Osteoblast (primary cell): ENCODE measurements around the gene LINC00305. TPM values are rescaled to one million over a fixed set of nuclear protein-coding genes. Genes with fewer than 3 reads are reported as not detected.

Experiments used
- DNase-seq: peaks from one replicate; pipeline ENCODE4 v3.0.0; 2011; ENCODE audit warnings: low spot score, mixed read lengths; ENCODE audit not compliant: insufficient read length; ENCODE audit errors: missing footprints
- H2AFZ ChIP-seq: 2 replicates; pipeline ENCODE4 v1.6.0; 2011; ENCODE audit warnings: mild to moderate bottlenecking, low read length
- H3K27ac ChIP-seq: 2 replicates; pipeline ENCODE4 v1.5.1; 2011; ENCODE audit warnings: mild to moderate bottlenecking, low read depth, low read length, moderate library complexity
- H3K27me3 ChIP-seq: 2 replicates; pipeline ENCODE4 v1.6.0; 2012; ENCODE audit warnings: mild to moderate bottlenecking, control low read depth, inconsistent platforms, low read length, moderate library complexity; ENCODE audit not compliant: insufficient read depth
- H3K36me3 ChIP-seq: 2 replicates; pipeline ENCODE4 v1.5.1; 2011; ENCODE audit warnings: mild to moderate bottlenecking, low read length, control low read depth, moderate library complexity; ENCODE audit not compliant: insufficient read depth
- H3K4me1 ChIP-seq: 2 replicates; pipeline ENCODE4 v1.5.1; 2011; ENCODE audit warnings: mild to moderate bottlenecking, low read length, control low read depth, moderate library complexity; ENCODE audit not compliant: insufficient read depth
- H3K4me2 ChIP-seq: 2 replicates; pipeline ENCODE4 v1.6.0; 2011; ENCODE audit warnings: mild to moderate bottlenecking, low read length; ENCODE audit not compliant: insufficient read depth
- H3K4me3 ChIP-seq: fragments of 200-600 bp; sonication (generic); 3 replicates; pipeline ENCODE4 v1.5.1; 2012; ENCODE audit warnings: mild to moderate bottlenecking, low read length, inconsistent platforms; ENCODE audit not compliant: insufficient read depth
- H3K79me2 ChIP-seq: 2 replicates; pipeline ENCODE4 v1.6.0; 2012; ENCODE audit warnings: mild to moderate bottlenecking, low read length, control low read depth, inconsistent platforms; ENCODE audit not compliant: insufficient read depth
- H3K9me3 ChIP-seq: 2 replicates; pipeline ENCODE4 v1.5.1; 2011; ENCODE audit warnings: low read depth, low read length, control low read depth
- H4K20me1 ChIP-seq: 2 replicates; pipeline ENCODE4 v1.6.0; 2012; ENCODE audit warnings: mild to moderate bottlenecking, low read length, control low read depth; ENCODE audit not compliant: insufficient read depth
- CTCF ChIP-seq: IDR thresholded peaks from 2 replicates; pipeline ENCODE4 v1.5.1; 2011; ENCODE audit warnings: mild to moderate bottlenecking, low read depth, low read length, moderate library complexity; ENCODE audit errors: extremely low read depth
- total RNA-seq: library from RNA; depleted of rRNA; stranded (reverse); fragments of >200 nt; gene quantifications from 2 replicates; pipeline ENCODE4 v1.2.3, GENCODE V29; 2012

Gene LINC00305
- total RNA-seq, 1 donor, result not detected

DNA sequence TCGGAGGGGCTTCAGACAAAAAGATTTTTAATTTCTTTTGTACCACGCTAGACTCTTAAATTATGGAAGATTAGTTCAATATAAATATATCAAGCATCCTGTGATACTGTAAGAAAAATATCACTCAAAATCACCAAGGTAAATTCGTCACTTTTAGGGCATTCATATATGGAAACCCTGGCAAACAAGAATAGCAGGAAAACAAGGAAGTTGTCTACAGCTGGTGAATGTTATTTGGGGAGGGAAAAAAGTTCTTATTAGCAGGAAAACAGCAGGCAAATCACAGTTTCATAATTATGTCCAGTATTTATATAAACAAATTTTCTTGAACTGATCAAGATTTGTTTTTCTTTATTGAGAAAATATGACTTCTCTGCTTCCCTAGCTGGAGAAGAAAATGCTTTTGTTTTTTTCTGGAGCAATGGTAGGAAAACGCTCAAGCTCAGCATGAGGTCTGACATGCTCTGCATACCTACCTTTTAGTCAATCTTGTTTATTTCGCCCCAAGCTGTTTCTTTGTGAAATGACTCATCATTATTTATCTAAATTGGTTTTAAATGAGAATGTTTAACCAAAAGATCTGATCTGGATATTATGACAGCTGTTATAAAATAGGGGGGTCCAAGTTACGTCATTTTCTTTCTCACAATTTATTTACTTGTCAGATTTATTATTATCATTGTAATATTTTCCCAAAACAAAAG, 14.7 kb downstream of the LINC00305 start:
- Histone ChIP-seq H3K79me2 (no peaks in the 10 kb centered on the region), H3K36me3 (no peaks in the 10 kb centered on the region), H3K4me2 (no peak overlapping the region), H3K4me1 (no peaks in the 10 kb centered on the region), H3K27ac (no peak overlapping the region), H3K27me3 (no peaks in the 10 kb centered on the region), H4K20me1 (no peaks in the 10 kb centered on the region), H3K4me3 (no peak overlapping the region), H3K9me3 (no peaks in the 10 kb centered on the region), H2AFZ (no peak overlapping the region)
- TF ChIP-seq CTCF, result no peak
- no peak for DNase-seq

DNA sequence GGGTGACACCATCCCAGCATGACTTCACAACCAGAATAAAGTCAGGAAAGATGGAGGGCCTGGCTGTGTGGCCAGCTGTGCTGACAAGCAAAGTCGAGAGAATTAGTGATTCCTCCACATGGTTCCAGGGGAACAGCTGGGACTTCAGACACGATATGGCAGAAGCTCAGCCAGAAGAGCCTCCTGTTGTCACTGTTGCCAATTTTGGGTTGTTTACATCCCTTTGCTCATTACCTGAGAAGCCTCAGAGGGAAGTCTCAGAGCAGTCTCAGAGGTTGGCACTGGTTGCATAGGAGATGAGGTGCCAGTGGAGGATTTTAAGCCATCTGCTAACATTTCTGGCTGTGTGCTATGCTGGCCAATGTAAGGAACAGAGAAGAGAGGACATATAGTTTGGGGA, 16.0 kb downstream of the LINC00305 start:
- Histone ChIP-seq H2AFZ (no peak overlapping the region), H3K79me2 (no peaks in the 10 kb centered on the region), H3K4me2 (no peak overlapping the region), H3K36me3 (no peaks in the 10 kb centered on the region), H3K27ac (no peak overlapping the region), H4K20me1 (no peaks in the 10 kb centered on the region), H3K4me3 (no peak overlapping the region), H3K27me3 (no peaks in the 10 kb centered on the region), H3K9me3 (no peaks in the 10 kb centered on the region), H3K4me1 (no peaks in the 10 kb centered on the region)
- TF ChIP-seq CTCF, result no peak
- no peak for DNase-seq

DNA sequence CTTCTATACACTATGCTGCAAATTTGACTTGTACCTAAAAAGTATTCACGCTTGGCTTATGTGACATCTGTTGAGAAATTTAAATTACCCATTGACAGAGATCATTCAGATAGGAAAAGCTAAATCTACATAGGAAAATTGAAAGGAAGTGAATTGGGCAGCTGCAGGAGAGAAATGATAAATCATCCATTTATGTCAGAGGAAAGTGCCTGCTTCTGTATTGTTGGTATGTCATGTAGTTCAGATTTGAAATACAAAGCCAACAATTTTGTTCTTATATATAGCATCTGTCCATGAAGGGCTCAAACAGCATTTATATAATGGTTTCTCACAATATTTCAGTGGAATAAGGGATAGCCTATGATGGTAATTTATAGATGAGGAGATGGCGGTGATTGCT, 17.6 kb downstream of the LINC00305 start:
- Histone ChIP-seq H2AFZ (no peak overlapping the region), H3K4me1 (no peaks in the 10 kb centered on the region), H3K79me2 (no peaks in the 10 kb centered on the region), H3K4me3 (no peak overlapping the region), H3K27me3 (no peaks in the 10 kb centered on the region), H3K27ac (no peak overlapping the region), H3K9me3 (peaks cover 1% of the 10 kb centered on the region), H3K36me3 (no peaks in the 10 kb centered on the region), H4K20me1 (no peaks in the 10 kb centered on the region), H3K4me2 (no peak overlapping the region)
- no peak for TF ChIP-seq CTCF
- DNase-seq, result no peak

GRCh38 chr18:64127172-64127571, 21.7 kb downstream of the LINC00305 start:
- no peak overlapping the region for H3K4me3 ChIP-seq
- no peak for TF ChIP-seq CTCF
- H3K4me2 ChIP-seq, result no peak overlapping the region
- H2AFZ ChIP-seq, result no peak overlapping the region
- peaks cover 2% of the 10 kb centered on the region for H3K9me3 ChIP-seq
- H3K27me3 ChIP-seq, result no peaks in the 10 kb centered on the region
- no peaks in the 10 kb centered on the region for H3K79me2 ChIP-seq
- no peak overlapping the region for H3K27ac ChIP-seq
- DNase-seq, result no peak
- no peaks in the 10 kb centered on the region for H4K20me1 ChIP-seq
- no peaks in the 10 kb centered on the region for H3K4me1 ChIP-seq
- H3K36me3 ChIP-seq, result no peaks in the 10 kb centered on the region
